Astrocyte (in vitro differentiated cells and primary cell): Measurements from ENCODE around the gene PGA4. TPM values are rescaled to one million over a fixed set of nuclear protein-coding genes. Genes with fewer than 3 reads are reported as not detected.

ENCODE experiments used
- DNase-seq: peaks from one replicate; pipeline ENCODE4 v3.0.0-alpha.2; 2010; ENCODE audit warnings: low read depth
- FAIRE-seq: peaks from 2 replicates; lab custom pipeline; 2011; peaks lifted over from hg19 to GRCh38; lab: Jason Lieb, UNC
- H2AFZ ChIP-seq: 2 replicates; pipeline ENCODE4 v1.6.0; 2012; ENCODE audit warnings: low read depth, low read length, inconsistent platforms
- H3K27ac ChIP-seq: 2 replicates; pipeline ENCODE4 v1.5.1; 2011; ENCODE audit warnings: low read depth, low read length, inconsistent platforms
- H3K27me3 ChIP-seq: 2 replicates; pipeline ENCODE4 v1.6.0; 2011; ENCODE audit warnings: low read length, inconsistent platforms; ENCODE audit not compliant: insufficient read depth
- H3K36me3 ChIP-seq: 2 replicates; pipeline ENCODE4 v1.5.1; 2011; ENCODE audit warnings: low read length, inconsistent platforms; ENCODE audit not compliant: insufficient read depth
- H3K4me1 ChIP-seq: 2 replicates; pipeline ENCODE4 v1.5.1; 2011; ENCODE audit warnings: low read length, inconsistent platforms; ENCODE audit not compliant: insufficient read depth
- H3K4me2 ChIP-seq: 2 replicates; pipeline ENCODE4 v1.6.0; 2012; ENCODE audit warnings: low read length, inconsistent platforms
- H3K4me3 ChIP-seq: 2 replicates; pipeline ENCODE4 v1.5.1; 2011; ENCODE audit warnings: low read depth, mild to moderate bottlenecking, low read length, inconsistent platforms; ENCODE audit not compliant: insufficient read depth
- H3K79me2 ChIP-seq: 2 replicates; pipeline ENCODE4 v1.6.0; 2012; ENCODE audit warnings: mild to moderate bottlenecking, low read length, inconsistent platforms; ENCODE audit not compliant: insufficient read depth
- H3K9ac ChIP-seq: 2 replicates; pipeline ENCODE4 v1.6.0; 2012; ENCODE audit warnings: mild to moderate bottlenecking, low read length, inconsistent platforms
- H3K9me3 ChIP-seq: 2 replicates; pipeline ENCODE4 v1.5.1; 2012; ENCODE audit warnings: low read depth, mild to moderate bottlenecking, low read length, inconsistent platforms; ENCODE audit not compliant: insufficient read depth
- H4K20me1 ChIP-seq: 2 replicates; pipeline ENCODE4 v1.6.0; 2012; ENCODE audit warnings: low read length, inconsistent platforms; ENCODE audit not compliant: insufficient read depth
- H3K27ac Mint-ChIP-seq: one replicate; pipeline ENCODE4 v1.8.0; 2021; ENCODE audit warnings: mild to moderate bottlenecking, mixed read lengths; ENCODE audit not compliant: unreplicated experiment
- H3K27me3 Mint-ChIP-seq: one replicate; pipeline ENCODE4 v1.8.0; 2021; ENCODE audit warnings: low read depth, mixed read lengths; ENCODE audit not compliant: unreplicated experiment
- H3K36me3 Mint-ChIP-seq: one replicate; pipeline ENCODE4 v1.8.0; 2021; ENCODE audit warnings: low read depth, mixed read lengths; ENCODE audit not compliant: unreplicated experiment
- H3K4me1 Mint-ChIP-seq: one replicate; pipeline ENCODE4 v1.8.0; 2021; ENCODE audit warnings: low read depth, mixed read lengths; ENCODE audit not compliant: unreplicated experiment
- H3K4me3 Mint-ChIP-seq: one replicate; pipeline ENCODE4 v1.8.0; 2021; ENCODE audit warnings: mild to moderate bottlenecking, moderate library complexity, mixed read lengths; ENCODE audit not compliant: unreplicated experiment
- H3K9me3 Mint-ChIP-seq: one replicate; pipeline ENCODE4 v1.8.0; 2021; ENCODE audit warnings: mild to moderate bottlenecking, mixed read lengths; ENCODE audit not compliant: unreplicated experiment
- EZH2 ChIP-seq: IDR thresholded peaks from 2 replicates; pipeline ENCODE4 v1.6.1; 2012; ENCODE audit warnings: mild to moderate bottlenecking, low read length, inconsistent platforms; ENCODE audit not compliant: insufficient read depth
- total RNA-seq: library from RNA; stranded (reverse); gene quantifications from 2 replicates; pipeline ENCODE4 v1.2.1, GENCODE V29; 2021
- TF ChIP-seq, protein P1 (sequence below): IDR thresholded peaks from 2 replicates; pipeline ENCODE4 v1.5.1; 2011; ENCODE audit warnings: low read depth, mild to moderate bottlenecking, inconsistent platforms, low read length, moderate library complexity; ENCODE audit not compliant: insufficient read depth

Gene PGA4
- total RNA-seq, 1 donor from 2014 or later = 0.86 TPM

DNA sequence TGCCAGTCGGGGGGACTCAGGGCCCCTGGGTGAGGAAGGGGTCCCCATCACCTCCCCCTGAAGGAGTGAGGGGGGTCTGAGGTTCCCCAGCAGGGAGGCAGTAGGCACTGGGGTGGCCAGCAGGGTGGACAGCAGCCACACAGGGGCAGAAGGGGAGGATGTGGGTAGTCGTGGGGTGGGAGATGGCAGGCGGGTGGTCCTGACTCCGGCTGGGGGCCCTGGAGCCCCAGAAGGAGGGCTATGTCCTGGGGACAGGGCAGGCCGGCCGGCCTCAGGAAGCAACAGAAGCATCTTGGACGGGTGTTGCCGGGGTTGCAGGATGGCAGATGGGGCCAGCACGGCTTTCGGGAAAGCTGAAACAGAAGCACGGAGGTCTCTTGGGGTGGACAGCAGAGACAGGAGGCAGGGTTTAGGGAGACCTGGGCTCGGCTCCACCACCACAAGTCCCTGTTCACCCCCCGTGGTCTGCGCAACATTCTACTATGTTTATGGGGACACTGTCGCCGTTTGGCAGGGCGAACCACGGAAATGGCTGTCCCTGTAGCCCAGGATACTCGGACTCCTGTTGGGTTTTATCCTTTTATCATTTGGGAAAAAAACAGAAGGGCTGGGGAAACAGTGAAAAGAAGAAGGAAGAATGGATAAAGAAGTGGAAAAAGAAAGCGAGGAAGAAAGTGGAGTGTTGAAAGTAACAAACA lies 58.9 kb downstream of the PGA4 start:
- TF ChIP-seq, protein P1, sequence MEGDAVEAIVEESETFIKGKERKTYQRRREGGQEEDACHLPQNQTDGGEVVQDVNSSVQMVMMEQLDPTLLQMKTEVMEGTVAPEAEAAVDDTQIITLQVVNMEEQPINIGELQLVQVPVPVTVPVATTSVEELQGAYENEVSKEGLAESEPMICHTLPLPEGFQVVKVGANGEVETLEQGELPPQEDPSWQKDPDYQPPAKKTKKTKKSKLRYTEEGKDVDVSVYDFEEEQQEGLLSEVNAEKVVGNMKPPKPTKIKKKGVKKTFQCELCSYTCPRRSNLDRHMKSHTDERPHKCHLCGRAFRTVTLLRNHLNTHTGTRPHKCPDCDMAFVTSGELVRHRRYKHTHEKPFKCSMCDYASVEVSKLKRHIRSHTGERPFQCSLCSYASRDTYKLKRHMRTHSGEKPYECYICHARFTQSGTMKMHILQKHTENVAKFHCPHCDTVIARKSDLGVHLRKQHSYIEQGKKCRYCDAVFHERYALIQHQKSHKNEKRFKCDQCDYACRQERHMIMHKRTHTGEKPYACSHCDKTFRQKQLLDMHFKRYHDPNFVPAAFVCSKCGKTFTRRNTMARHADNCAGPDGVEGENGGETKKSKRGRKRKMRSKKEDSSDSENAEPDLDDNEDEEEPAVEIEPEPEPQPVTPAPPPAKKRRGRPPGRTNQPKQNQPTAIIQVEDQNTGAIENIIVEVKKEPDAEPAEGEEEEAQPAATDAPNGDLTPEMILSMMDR = no peak
- no peak for TF ChIP-seq EZH2
- H3K9me3 ChIP-seq = no peaks in the 10 kb centered on the region
- no peak overlapping the region for H3K9ac ChIP-seq
- H3K79me2 ChIP-seq = no peaks in the 10 kb centered on the region
- Mint-ChIP-seq H3K9me3 (peaks cover 4% of the 10 kb centered on the region), H3K27me3 (peaks cover 12% of the 10 kb centered on the region), H3K4me3 (peak overlapping the region; percentile 54), H3K27ac (no peak overlapping the region), H3K36me3 (peaks cover 42% of the 10 kb centered on the region), H3K4me1 (peaks cover 4% of the 10 kb centered on the region)
- H3K4me1 ChIP-seq = no peaks in the 10 kb centered on the region
- H3K27me3 ChIP-seq = peaks cover 21% of the 10 kb centered on the region
- no peak overlapping the region for H3K4me3 ChIP-seq
- H4K20me1 ChIP-seq = peaks cover 8% of the 10 kb centered on the region
- DNase-seq = no peak
- no peak overlapping the region for H3K27ac ChIP-seq
- FAIRE-seq = no peak
- H3K36me3 ChIP-seq = peaks cover 2% of the 10 kb centered on the region
- H2AFZ ChIP-seq = no peak overlapping the region
- H3K4me2 ChIP-seq = peak overlapping the region; percentile 75

Other genes starting within 250 kb of the PGA4 start
- gene CD5, start 119.9 kb upstream of the PGA4 start, total RNA-seq = not detected in 2 replicates
- 13.5 and 18.1 TPM in 2 replicates for gene VPS37C, start 60.9 kb upstream of the PGA4 start, total RNA-seq
- 0.43 TPM in 1 of 2 replicates, not detected in the other for gene PGA3, start 18.8 kb upstream of the PGA4 start, total RNA-seq
- gene PGA5, start 18.8 kb downstream of the PGA4 start, total RNA-seq = 0.79 and 1.4 TPM in 2 replicates
- gene VWCE, start 73.0 kb downstream of the PGA4 start, total RNA-seq = 12.2 and 17.7 TPM in 2 replicates
- gene DDB1, start 110.8 kb downstream of the PGA4 start, total RNA-seq = 222 and 251 TPM in 2 replicates
- gene TKFC, start 110.9 kb downstream of the PGA4 start, total RNA-seq = 23.8 and 23.9 TPM in 2 replicates
- 26.4 and 29.2 TPM in 2 replicates for gene CYB561A3, start 139.5 kb downstream of the PGA4 start, total RNA-seq
- 32.9 and 36.8 TPM in 2 replicates for gene TMEM138, start 140.0 kb downstream of the PGA4 start, total RNA-seq
- gene TMEM216, start 170.2 kb downstream of the PGA4 start, total RNA-seq = 7.8 and 8.3 TPM in 2 replicates
- gene CPSF7, start 207.6 kb downstream of the PGA4 start, total RNA-seq = 56.3 and 63.2 TPM in 2 replicates
- 35.5 and 38.8 TPM in 2 replicates for gene SDHAF2, start 207.8 kb downstream of the PGA4 start, total RNA-seq